ENCODE data around the gene SLC12A9. TPM values are rescaled to one million over a fixed set of nuclear protein-coding genes. Genes with fewer than 3 reads are reported as not detected.

SLC12A9 gene
- total RNA-seq, 1 experiment from 2014 or later, result 24.6 TPM

GRCh38 chr7:100882785-100883526 is 30.4 kb downstream of the SLC12A9 start:
- no peak for ATAC-seq
- H4K20me1 ChIP-seq (ENCODE audit: insufficient read depth), result peaks cover 6% of the 10 kb centered on the region; the same call in 1 of the 2 replicates

More at GRCh38 chr7:100882785-100883526, 30.4 kb downstream of the SLC12A9 start:
- POLR2A ChIA-PET, result no interaction called here
- H2AFZ ChIP-seq (ENCODE audit: low read depth, low read length, poor library complexity, severe bottlenecking), result no peak overlapping the region
- H3K9ac ChIP-seq (ENCODE audit: low read length), result no peak overlapping the region
- no peak overlapping the region for H3K4me3 ChIP-seq (replicated peaks in 1 of 2; ENCODE audit: low read depth in 1 of 2, low read length in 2 of 2)
- peaks cover 89% of the 10 kb centered on the region for H3K79me2 ChIP-seq (ENCODE audit: insufficient read depth, low read length)
- CTCF ChIA-PET, result no interaction called here
- H3K4me2 ChIP-seq (ENCODE audit: low read length), result no peak overlapping the region
- no peak overlapping the region for H3K27ac ChIP-seq (ENCODE audit: low read depth, low read length)
- no peak for TF ChIP-seq EZH2phosphoT487 (IDR thresholded peaks at IDR 0.05; ENCODE audit: borderline replicate concordance)
- no peak for TF ChIP-seq YY1 (IDR thresholded peaks at IDR 0.05; ENCODE audit: extremely low read depth, insufficient replicate concordance, low read depth, low read length)
- TF ChIP-seq REST (IDR thresholded peaks at IDR 0.05; ENCODE audit: low read depth), result no peak
- no peak for TF ChIP-seq ATF3 (IDR thresholded peaks at IDR 0.05)
- TF ChIP-seq SRF (IDR thresholded peaks at IDR 0.05; ENCODE audit: low read depth), result no peak
- no peak for TF ChIP-seq ZBTB33 (IDR thresholded peaks at IDR 0.05; ENCODE audit: extremely low read depth, insufficient replicate concordance, low read length)
- no peak for TF ChIP-seq CBX3 (IDR thresholded peaks at IDR 0.05; ENCODE audit: low read depth)
- TF ChIP-seq CTCF (IDR thresholded peaks at IDR 0.05 in 2 of 3, conservative IDR thresholded peaks at IDR 0.05 in 1 of 3; ENCODE audit: borderline replicate concordance in 1 of 3, insufficient read depth in 1 of 3, low read depth in 2 of 3, low read length in 2 of 3), result no peak
- TF ChIP-seq JUND (IDR thresholded peaks at IDR 0.05), result no peak
- no peak for TF ChIP-seq POLR2AphosphoS5 (IDR thresholded peaks at IDR 0.05; ENCODE audit: low read depth, low read length)
- TF ChIP-seq CEBPB (IDR thresholded peaks at IDR 0.05; ENCODE audit: low read depth), result no peak
- no peaks in the 10 kb centered on the region for H3K27me3 ChIP-seq (ENCODE audit: insufficient read depth, low read length)
- H3K9me3 ChIP-seq (ENCODE audit: control insufficient read depth in 1 of 2, insufficient read depth in 1 of 2, low read depth in 1 of 2, low read length in 2 of 2), result no peaks in the 10 kb centered on the region
- DNase-seq (ENCODE audit: low read depth, low spot score), result no peak
- intact Hi-C loops (cut with micrococcal nuclease), result no loop called here
- H3K36me3 ChIP-seq (ENCODE audit: control insufficient read depth in 1 of 2, insufficient read depth in 2 of 2, low read length in 2 of 2), result peaks cover 61 to 92% of the 10 kb centered on the region in 2 experiments
- RAD21 ChIA-PET (ENCODE audit: low non-redundant PET in 1 of 2, low total read pairs in 2 of 2, uncharacterized antibody in 2 of 2, unreplicated experiment in 2 of 2), result no interaction called here
- no TSS peak for BruUV-seq (replicated peaks)
- peaks cover 0 to 8% of the 10 kb centered on the region in 2 experiments; a peak in 1 of 4 replicates for H3K4me1 ChIP-seq (ENCODE audit: control insufficient read depth in 1 of 2, insufficient read depth in 2 of 2, low read length in 2 of 2)
- no peaks in the 10 kb centered on the region for H3K9me2 ChIP-seq (ENCODE audit: insufficient read depth)
